GM23338 (cell line): Measurements from ENCODE around the gene IPO8.

Experiments used
- CREB1 ChIP-seq: fragments of 250-450 bp; sonication (Bioruptor Pico); IDR thresholded peaks from 2 replicates; pipeline ENCODE4 v1.5.0; 2020; ENCODE audit warnings: low read depth, mild to moderate bottlenecking, moderate library complexity
- CTCF ChIP-seq, 2 experiments: fragments of 200-600 bp in 1 of 2; sonication (generic) in 1 of 2; conservative IDR thresholded peaks; 2 replicates each; pipeline versions ENCODE4 v1.5.1 to v1.6.1; 2016 to 2017; ENCODE audit warnings: antibody characterized with exemption in 2 of 2, low read depth in 2 of 2, mild to moderate bottlenecking in 2 of 2, moderate library complexity in 1 of 2
- ETS1 ChIP-seq: IDR thresholded peaks from 2 replicates; pipeline ENCODE4 v1.6.1; 2016; ENCODE audit warnings: antibody characterized with exemption
- EZH2 ChIP-seq: fragments of 200-600 bp; sonication (generic); IDR thresholded peaks from one replicate; pipeline ENCODE4 v1.8.0; 2017; ENCODE audit warnings: antibody characterized with exemption, mild to moderate bottlenecking, low read depth; ENCODE audit not compliant: unreplicated experiment
- EZH2phosphoT487 ChIP-seq: fragments of 200-600 bp; sonication (generic); IDR thresholded peaks from one replicate; pipeline ENCODE4 v1.8.1; 2018; ENCODE audit warnings: antibody characterized with exemption; ENCODE audit not compliant: unreplicated experiment
- JUNB ChIP-seq: IDR thresholded peaks from one replicate; pipeline ENCODE4 v1.6.1; 2016; ENCODE audit warnings: antibody characterized with exemption; ENCODE audit not compliant: unreplicated experiment
- NANOG ChIP-seq: IDR thresholded peaks from 2 replicates; pipeline ENCODE4 v1.6.1; 2016; ENCODE audit warnings: antibody characterized with exemption, borderline replicate concordance
- POLR2AphosphoS5 ChIP-seq: IDR thresholded peaks from 2 replicates; pipeline ENCODE4 v1.6.1; 2016; ENCODE audit warnings: antibody characterized with exemption, low read depth
- REST ChIP-seq: IDR thresholded peaks from one replicate; pipeline ENCODE4 v1.6.1; 2018; ENCODE audit warnings: antibody characterized with exemption; ENCODE audit not compliant: unreplicated experiment
- STAT1 ChIP-seq: IDR thresholded peaks from one replicate; pipeline ENCODE4 v1.6.1; 2016; ENCODE audit warnings: antibody characterized with exemption; ENCODE audit not compliant: unreplicated experiment
- ZNF114 ChIP-seq: fragments of 250-450 bp; sonication (Bioruptor Pico); IDR thresholded peaks from 2 replicates; pipeline ENCODE4 v1.5.0; 2020; ENCODE audit warnings: mild to moderate bottlenecking, moderate library complexity
- ZNF331 ChIP-seq: fragments of 250-450 bp; sonication (Bioruptor Pico); IDR thresholded peaks from 2 replicates; pipeline ENCODE4 v1.5.0; 2020; ENCODE audit warnings: low read depth, mild to moderate bottlenecking, moderate library complexity
- ZNF462 ChIP-seq: fragments of 250-450 bp; sonication (Bioruptor Pico); IDR thresholded peaks from 2 replicates; pipeline ENCODE4 v1.5.0; 2020; ENCODE audit warnings: mild to moderate bottlenecking, moderate library complexity

GRCh38 chr12:30635385-30635784, 60.3 kb downstream of the IPO8 start:
- no peak for TF ChIP-seq EZH2phosphoT487
- TF ChIP-seq CTCF (conservative IDR thresholded peaks at IDR 0.05; ENCODE audit: low read depth in 2 of 2): no peak
- no peak for TF ChIP-seq POLR2AphosphoS5
- TF ChIP-seq ZNF462: no peak
- no peak for TF ChIP-seq EZH2
- no peak for TF ChIP-seq JUNB
- no peak for TF ChIP-seq REST
- no peak for TF ChIP-seq CREB1 (CRISPR knock-in tag)
- no peak for TF ChIP-seq ZNF114 (CRISPR knock-in tag)
- TF ChIP-seq ETS1: no peak
- no peak for TF ChIP-seq STAT1
- TF ChIP-seq NANOG: no peak
- no peak for TF ChIP-seq ZNF331 (CRISPR knock-in tag)
